B cell (primary cell): ENCODE results near the gene ZDHHC19. TPM values are rescaled to one million over a fixed set of nuclear protein-coding genes. Genes with fewer than 3 reads are reported as not detected.

Experiments
- ATAC-seq: fragments of 200-7000 bp; cut with Tn5 transposase; one replicate; pipeline ENCODE4 v1.10.0; 2021; ENCODE audit warnings: low read depth, mild to moderate bottlenecking, moderate number of reproducible peaks, moderate library complexity
- CTCF ChIA-PET: fragments of 350-600 bp; sonication (Branson Sonifier 250); formaldehyde crosslinking; loops from one replicate; lab custom pipeline; 2021; ENCODE audit warnings: antibody characterized with exemption, inconsistent platforms; lab: Charles Lee
- POLR2A ChIA-PET: fragments of 350-600 bp; sonication (Branson Sonifier 250); formaldehyde crosslinking; loops from one replicate; lab custom pipeline; 2021; ENCODE audit warnings: antibody characterized with exemption; lab: Charles Lee
- DNase-seq: peaks from one replicate; pipeline ENCODE4 v3.0.0; 2013
- H2AFZ ChIP-seq: 2 replicates; pipeline ENCODE4 v1.6.1; 2012; ENCODE audit warnings: mild to moderate bottlenecking, low read depth, low read length; ENCODE audit not compliant: insufficient read depth, poor library complexity, severe bottlenecking
- H3K27ac ChIP-seq, 2 donors: 1 replicate in 1 of 2; 2 replicates in 1 of 2; pipeline ENCODE4 v1.5.1; 2012 to 2013; ENCODE audit warnings: low read length in 2 of 2, mild to moderate bottlenecking in 2 of 2, moderate library complexity in 1 of 2
- H3K27me3 ChIP-seq, 4 experiments: fragments of 200-600 bp in 1 of 4; sonication (generic) in 1 of 4; replicated peaks in 1 of 4; 1 replicate in 2 of 4; 2 replicates in 2 of 4; pipeline versions ENCODE4 v1.6.1 to v1.7.0; 2013 to 2016; ENCODE audit warnings: low read length in 3 of 4, mild to moderate bottlenecking in 2 of 4, mixed read lengths in 1 of 4, moderate library complexity in 1 of 4; ENCODE audit not compliant: insufficient read depth in 4 of 4, control insufficient read depth in 3 of 4; ENCODE audit errors: control extremely low read depth in 1 of 4
- H3K36me3 ChIP-seq, 2 experiments: replicated peaks in 1 of 2; 1 replicate in 1 of 2; 2 replicates in 1 of 2; pipeline versions ENCODE4 v1.6.1 to v1.7.1; 2013; ENCODE audit warnings: low read length in 1 of 2; ENCODE audit not compliant: insufficient read depth in 2 of 2, control insufficient read depth in 1 of 2; ENCODE audit errors: control extremely low read depth in 1 of 2, extremely low read depth in 1 of 2
- H3K4me1 ChIP-seq, 2 donors: fragments of 200-600 bp in 1 of 2; sonication (generic) in 1 of 2; 1 replicate in 1 of 2; 2 replicates in 1 of 2; pipeline versions ENCODE4 v1.5.1 to v1.6.1; 2013 to 2017; ENCODE audit warnings: low read length in 2 of 2; ENCODE audit not compliant: control insufficient read depth in 2 of 2, insufficient read depth in 2 of 2
- H3K4me2 ChIP-seq: replicated peaks from 2 replicates; pipeline ENCODE3; 2012; ENCODE audit warnings: mild to moderate bottlenecking, low read depth, low read length; ENCODE audit not compliant: poor library complexity, severe bottlenecking
- H3K4me3 ChIP-seq, 5 experiments: fragments of 200-600 bp in 1 of 5; sonication (generic) in 1 of 5; 1 replicate in 3 of 5; 2 replicates in 2 of 5; pipeline versions ENCODE4 v1.5.1 to v1.7.0; 2011 to 2016; ENCODE audit warnings: low read length in 4 of 5, mild to moderate bottlenecking in 4 of 5, low read depth in 2 of 5, control low read depth in 1 of 5, moderate library complexity in 1 of 5; ENCODE audit not compliant: insufficient read depth in 1 of 5; ENCODE audit errors: control extremely low read depth in 1 of 5, extremely low read depth in 1 of 5
- H3K79me2 ChIP-seq: fragments of 200-600 bp; sonication (generic); one replicate; pipeline ENCODE4 v1.6.0; 2016; ENCODE audit warnings: low read length; ENCODE audit not compliant: control insufficient read depth, insufficient read depth
- H3K9ac ChIP-seq: fragments of 200-600 bp; sonication (generic); 2 replicates; pipeline ENCODE4 v1.6.1; 2017; ENCODE audit warnings: mild to moderate bottlenecking, low read length, moderate library complexity
- H3K9me3 ChIP-seq, 3 donors: one replicate each; pipeline versions ENCODE4 v1.6.1 to v1.7.1; 2013; ENCODE audit warnings: low read length in 2 of 3; ENCODE audit not compliant: control insufficient read depth in 2 of 3, insufficient read depth in 1 of 3; ENCODE audit errors: control extremely low read depth in 1 of 3
- H4K20me1 ChIP-seq: 2 replicates; pipeline ENCODE4 v1.6.0; 2012; ENCODE audit warnings: mild to moderate bottlenecking, low read length; ENCODE audit not compliant: insufficient read depth, control insufficient read depth, poor library complexity, severe bottlenecking
- H3K27ac Mint-ChIP-seq: one replicate; pipeline ENCODE4 v1.8.0; 2021; ENCODE audit warnings: mixed read lengths
- H3K27me3 Mint-ChIP-seq: one replicate; pipeline ENCODE4 v1.8.0; 2021; ENCODE audit warnings: mixed read lengths
- H3K4me1 Mint-ChIP-seq: one replicate; pipeline ENCODE4 v1.8.0; 2021; ENCODE audit warnings: mixed read lengths
- H3K4me3 Mint-ChIP-seq: one replicate; pipeline ENCODE4 v1.8.0; 2021; ENCODE audit warnings: mixed read lengths
- H3K9me3 Mint-ChIP-seq: one replicate; pipeline ENCODE4 v1.8.0; 2022; ENCODE audit warnings: mixed read lengths; ENCODE audit not compliant: insufficient read depth
- CTCF ChIP-seq: fragments of 200-600 bp; IDR thresholded peaks from one replicate; pipeline ENCODE4 v1.8.0; 2022; ENCODE audit warnings: antibody characterized with exemption, mild to moderate bottlenecking
- EZH2 ChIP-seq: IDR thresholded peaks from 2 replicates; pipeline ENCODE4 v1.6.1; 2012; ENCODE audit warnings: borderline replicate concordance, low read depth, mild to moderate bottlenecking, moderate library complexity, low read length; ENCODE audit not compliant: insufficient read depth, poor library complexity, severe bottlenecking
- whole genome bisulfite sequencing: methylation state at CpG from one replicate; pipeline ENCODE4 v1.1.5; 2013; ENCODE audit warnings: missing lambda C conversion rate; ENCODE audit not compliant: insufficient coverage; 5-methylcytosine and 5-hydroxymethylcytosine counted together
- intact Hi-C: fragments of 100-400 bp; cut with micrococcal nuclease; formaldehyde crosslinking; loops from one replicate; pipeline ENCODE4 v1.10.0; 2022
- polyA plus RNA-seq: library from polyadenylated mRNA; depleted of rRNA; stranded (reverse); fragments of >200 nt; gene quantifications from 2 replicates; pipeline ENCODE4 v1.2.3, GENCODE V29; 2012
- total RNA-seq, 2 donors: library from RNA; stranded (reverse); fragments of 120-200 nt in 1 of 2; gene quantifications; 1 replicate in 1 of 2; 2 replicates in 1 of 2; pipeline versions ENCODE4 v1.2.3 to v1.2.4, GENCODE V29; 2013 to 2022

ZDHHC19 gene
- total and polyA plus RNA-seq, 2 donors (not counting 1 experiment from before 2014, with no cell fraction given), result 0.91 to 6.0 TPM

- no peak overlapping the region for H3K4me3 ChIP-seq
- no peak for ATAC-seq
Measured at GRCh38 chr3:196163212-196163611, 48.0 kb downstream of the ZDHHC19 start.

DNA sequence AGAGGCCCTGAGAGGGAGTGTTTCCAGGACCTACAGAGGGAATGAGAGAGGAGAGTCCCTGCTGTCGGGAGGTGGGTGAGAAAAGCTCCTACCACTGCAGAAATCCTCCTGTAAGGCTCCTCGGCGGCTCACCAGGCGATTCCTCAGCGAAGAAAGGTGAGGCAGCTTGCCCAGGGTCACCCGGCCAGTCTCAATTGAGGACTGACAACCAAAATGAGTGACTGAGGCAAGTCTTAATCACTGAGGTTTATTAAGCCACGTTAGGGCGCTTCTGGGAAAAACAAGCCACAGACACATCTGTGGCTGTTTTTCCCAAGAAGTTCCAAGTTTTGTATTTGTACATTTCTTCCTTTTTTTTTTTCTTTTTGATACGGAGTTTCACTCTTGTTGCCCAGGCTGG, 48.5 kb downstream of the ZDHHC19 start:
- Mint-ChIP-seq H3K4me3 (no peak overlapping the region), H3K4me1 (peaks cover 14% of the 10 kb centered on the region), H3K27ac (peak overlapping the region; percentile 15), H3K27me3 (no peaks in the 10 kb centered on the region), H3K9me3 (no peaks in the 10 kb centered on the region)
- no peak for ATAC-seq
- Histone ChIP-seq H3K79me2 (peaks cover 3% of the 10 kb centered on the region), H3K4me3 (no peak overlapping the region), H2AFZ (no peak overlapping the region), H3K4me1 (peaks cover 13 to 15% of the 10 kb centered on the region in 2 donors), H3K4me2 (no peak overlapping the region), H3K36me3 (no peaks in the 10 kb centered on the region), H3K27me3 (no peaks in the 10 kb centered on the region), H4K20me1 (no peaks in the 10 kb centered on the region), H3K27ac (no peak overlapping the region), H3K9ac (no peak overlapping the region), H3K9me3 (no peaks in the 10 kb centered on the region)
- intact Hi-C loops, result no loop called here
- POLR2A ChIA-PET, result no interaction called here
- TF ChIP-seq CTCF (no peak), EZH2 (no peak)
- 98% methylated on average over 7 of the region's 9 CpGs for WGBS
- CTCF ChIA-PET, result no interaction called here
- no peak for DNase-seq

More at GRCh38 chr3:196163212-196163611, 48.0 kb downstream of the ZDHHC19 start:
- Histone ChIP-seq H3K36me3 (no peaks in the 10 kb centered on the region), H3K9me3 (no peaks in the 10 kb centered on the region), H2AFZ (no peak overlapping the region), H3K27ac (no peak overlapping the region), H3K27me3 (no peaks in the 10 kb centered on the region), H4K20me1 (no peaks in the 10 kb centered on the region), H3K9ac (no peak overlapping the region), H3K4me1 (peaks cover 13 to 15% of the 10 kb centered on the region in 2 donors), H3K4me2 (no peak overlapping the region), H3K79me2 (peaks cover 3% of the 10 kb centered on the region)
- Mint-ChIP-seq H3K27ac (no peak overlapping the region), H3K4me3 (no peak overlapping the region), H3K4me1 (peaks cover 14% of the 10 kb centered on the region), H3K9me3 (no peaks in the 10 kb centered on the region), H3K27me3 (no peaks in the 10 kb centered on the region)
- WGBS, result no CpG with 5 or more reads among the region's 6 CpGs
- TF ChIP-seq EZH2 (no peak), CTCF (no peak)
- ChIA-PET CTCF (no interaction called here), POLR2A (no interaction called here)
- no peak for DNase-seq
- intact Hi-C loops, result no loop called here
